ENCODE measurements around the gene FAM131C.

DNA sequence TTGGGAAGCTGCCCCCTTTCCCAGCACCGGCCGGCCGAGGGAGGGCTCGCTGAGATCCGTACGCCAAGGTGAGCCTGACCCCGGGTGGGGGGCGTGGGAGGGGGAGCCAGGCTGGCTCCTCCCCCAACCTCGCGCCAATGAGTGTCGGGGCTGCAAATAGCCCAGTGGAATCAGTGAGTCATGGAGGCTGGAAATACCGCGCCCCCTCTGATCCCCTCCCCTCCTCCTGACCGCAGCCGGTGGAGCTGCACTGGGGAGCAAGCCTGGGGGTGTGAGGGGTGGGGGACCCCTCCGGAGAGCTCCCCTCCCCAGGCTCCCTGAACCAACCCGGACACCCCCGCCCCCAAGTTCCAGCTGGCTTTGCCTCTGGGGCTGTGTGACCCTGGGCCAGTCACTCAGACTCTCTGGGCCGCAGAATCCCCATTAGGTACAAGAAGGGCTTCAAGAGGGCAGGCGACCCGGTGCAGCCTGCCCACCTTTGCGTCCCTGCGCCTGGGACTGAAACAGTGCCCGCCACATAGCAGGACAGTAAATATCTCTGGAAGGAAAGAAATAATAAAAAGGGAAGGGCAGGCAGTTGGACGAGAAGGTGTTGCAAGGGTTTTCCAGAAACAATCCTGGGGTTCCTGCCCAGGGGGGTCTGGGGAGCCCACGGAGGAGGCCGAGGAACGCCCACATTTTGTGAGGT, 60.1 kb downstream of the FAM131C start:
- TF ChIP-seq CTCF (IDR thresholded peaks at IDR 0.05) (no peak), POLR2A (IDR thresholded peaks at IDR 0.05) (no peak)
